Measurements from ENCODE around the gene TMC1.
"Not testable (repeated sequence)": the region's sequence is repeated elsewhere in the genome, so short reads cannot be mapped to it uniquely, and the experiment has no call there.

The TMC1 gene

GRCh38 chr9:72816666-72817065 lies 295.3 kb downstream of the TMC1 start:
- no peak for DNase-seq (ENCODE audit: low read depth, low spot score)

GRCh38 chr9:72817413-72817812 lies 296.0 kb downstream of the TMC1 start:
- DNase-seq (ENCODE audit: low read depth, low spot score): no peak

GRCh38 chr9:72818385-72818784 lies 297.0 kb downstream of the TMC1 start:
- no peak for DNase-seq (ENCODE audit: low read depth, low spot score)

GRCh38 chr9:72823971-72824370 lies 302.6 kb downstream of the TMC1 start:
- no peak for DNase-seq (ENCODE audit: low read depth, low spot score)

- DNase-seq (ENCODE audit: low read depth, low spot score): no peak
Observed at GRCh38 chr9:72826996-72827949, 305.9 kb downstream of the TMC1 start.

- no peak for DNase-seq (ENCODE audit: low read depth, low spot score)
Observed at GRCh38 chr9:72827950-72828731, 306.7 kb downstream of the TMC1 start.

GRCh38 chr9:72834994-72835393 lies 313.6 kb downstream of the TMC1 start:
- DNase-seq (ENCODE audit: low read depth, low spot score): no peak

GRCh38 chr9:72836790-72837189 lies 315.4 kb downstream of the TMC1 start:
- no peak for DNase-seq (ENCODE audit: low read depth, low spot score)

- DNase-seq (ENCODE audit: low read depth, low spot score): no peak
Observed at GRCh38 chr9:72839085-72839484, 317.7 kb downstream of the TMC1 start.

GRCh38 chr9:72843520-72844439 lies 322.4 kb downstream of the TMC1 start:
- DNase-seq (ENCODE audit: low read depth, low spot score): no peak

GRCh38 chr9:72844440-72844768 lies 323.0 kb downstream of the TMC1 start:
- no peak for DNase-seq (ENCODE audit: low read depth, low spot score)

GRCh38 chr9:72845052-72845451 lies 323.6 kb downstream of the TMC1 start:
- DNase-seq (ENCODE audit: low read depth, low spot score): not testable (repeated sequence)

GRCh38 chr9:72850209-72850608 lies 328.8 kb downstream of the TMC1 start:
- not testable (repeated sequence) for DNase-seq (ENCODE audit: low read depth, low spot score)

- DNase-seq (ENCODE audit: low read depth, low spot score): no peak
Observed at GRCh38 chr9:72855321-72855720, 333.9 kb downstream of the TMC1 start.

GRCh38 chr9:72855890-72856523 lies 334.6 kb downstream of the TMC1 start:
- DNase-seq (ENCODE audit: low read depth, low spot score): no peak

GRCh38 chr9:72856972-72857623 lies 335.7 kb downstream of the TMC1 start:
- no peak for DNase-seq (ENCODE audit: low read depth, low spot score)

GRCh38 chr9:72857624-72857996 lies 336.2 kb downstream of the TMC1 start:
- DNase-seq (ENCODE audit: low read depth, low spot score): no peak

GRCh38 chr9:72858089-72858912 lies 336.9 kb downstream of the TMC1 start:
- no peak for DNase-seq (ENCODE audit: low read depth, low spot score)

GRCh38 chr9:72862788-72863187 lies 341.4 kb downstream of the TMC1 start:
- not testable (repeated sequence) for DNase-seq (ENCODE audit: low read depth, low spot score)

Data from activated CD4-positive, CD25-positive, alpha-beta regulatory T cell treated with anti-CD3 and anti-CD28 coated beads, Interleukin-2, amount 50 U/mL, for 16 hours (primary cell).